ENCODE measurements around the gene VSIG8.

The VSIG8 gene

DNA sequence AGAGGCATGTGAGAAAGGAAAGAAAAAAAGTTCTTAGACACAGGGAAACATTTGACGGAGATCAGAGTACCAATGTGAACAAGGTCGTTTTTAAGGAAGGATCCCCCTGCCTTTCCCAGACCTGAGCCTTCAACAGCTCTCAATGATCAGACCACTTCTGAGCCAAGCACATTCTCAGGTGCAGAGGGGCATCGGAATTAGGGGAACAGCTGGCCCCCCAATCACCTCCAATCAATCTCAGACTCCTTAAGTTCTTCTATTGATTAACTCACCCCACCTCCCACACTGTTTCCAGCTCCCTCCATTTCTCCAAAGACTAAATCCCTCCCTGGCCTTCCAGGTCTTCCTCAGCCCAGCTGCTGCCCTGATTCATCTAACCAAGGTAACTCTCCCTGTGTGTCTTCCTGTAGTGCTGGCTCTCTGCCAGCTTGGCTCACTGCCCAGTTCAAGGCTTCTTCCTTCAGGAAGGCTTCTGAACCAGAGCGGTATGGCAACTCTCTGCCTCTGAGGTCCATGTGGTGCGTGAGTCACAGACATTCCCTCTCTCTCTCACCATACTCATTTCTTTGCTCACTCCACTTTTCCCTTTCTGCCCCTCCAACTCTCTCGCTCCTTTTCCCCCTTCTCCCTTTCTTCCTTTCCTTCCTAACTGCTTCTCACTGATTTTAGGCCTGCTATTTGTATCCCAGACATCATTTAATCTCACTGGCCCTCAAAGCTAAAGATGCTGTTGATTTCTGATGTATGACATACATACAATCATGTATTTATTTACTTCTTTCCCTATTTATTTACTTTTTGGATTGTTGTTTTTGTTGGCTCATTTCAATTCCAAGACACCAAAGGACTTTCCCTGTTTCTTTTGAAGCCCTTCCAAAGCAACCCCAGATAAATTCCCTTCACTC is 19.4 kb upstream of the VSIG8 start:
- H3K27ac ChIP-seq = peak overlapping the region; percentile 66
- TF ChIP-seq, protein P1, sequence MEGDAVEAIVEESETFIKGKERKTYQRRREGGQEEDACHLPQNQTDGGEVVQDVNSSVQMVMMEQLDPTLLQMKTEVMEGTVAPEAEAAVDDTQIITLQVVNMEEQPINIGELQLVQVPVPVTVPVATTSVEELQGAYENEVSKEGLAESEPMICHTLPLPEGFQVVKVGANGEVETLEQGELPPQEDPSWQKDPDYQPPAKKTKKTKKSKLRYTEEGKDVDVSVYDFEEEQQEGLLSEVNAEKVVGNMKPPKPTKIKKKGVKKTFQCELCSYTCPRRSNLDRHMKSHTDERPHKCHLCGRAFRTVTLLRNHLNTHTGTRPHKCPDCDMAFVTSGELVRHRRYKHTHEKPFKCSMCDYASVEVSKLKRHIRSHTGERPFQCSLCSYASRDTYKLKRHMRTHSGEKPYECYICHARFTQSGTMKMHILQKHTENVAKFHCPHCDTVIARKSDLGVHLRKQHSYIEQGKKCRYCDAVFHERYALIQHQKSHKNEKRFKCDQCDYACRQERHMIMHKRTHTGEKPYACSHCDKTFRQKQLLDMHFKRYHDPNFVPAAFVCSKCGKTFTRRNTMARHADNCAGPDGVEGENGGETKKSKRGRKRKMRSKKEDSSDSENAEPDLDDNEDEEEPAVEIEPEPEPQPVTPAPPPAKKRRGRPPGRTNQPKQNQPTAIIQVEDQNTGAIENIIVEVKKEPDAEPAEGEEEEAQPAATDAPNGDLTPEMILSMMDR (conservative IDR thresholded peaks at IDR 0.05) = no peak

- TF ChIP-seq, protein P1 (conservative IDR thresholded peaks at IDR 0.05) = no peak
- no peak overlapping the region; the same call in 1 of the 2 replicates for H3K27ac ChIP-seq
These were observed 18.0 kb upstream of the VSIG8 start for GRCh38 chr1:159880430-159880829.

- TF ChIP-seq, protein P1 (conservative IDR thresholded peaks at IDR 0.05) = no peak
- H3K27ac ChIP-seq = no peak overlapping the region
These were observed 17.5 kb upstream of the VSIG8 start for GRCh38 chr1:159879977-159880376.

DNA sequence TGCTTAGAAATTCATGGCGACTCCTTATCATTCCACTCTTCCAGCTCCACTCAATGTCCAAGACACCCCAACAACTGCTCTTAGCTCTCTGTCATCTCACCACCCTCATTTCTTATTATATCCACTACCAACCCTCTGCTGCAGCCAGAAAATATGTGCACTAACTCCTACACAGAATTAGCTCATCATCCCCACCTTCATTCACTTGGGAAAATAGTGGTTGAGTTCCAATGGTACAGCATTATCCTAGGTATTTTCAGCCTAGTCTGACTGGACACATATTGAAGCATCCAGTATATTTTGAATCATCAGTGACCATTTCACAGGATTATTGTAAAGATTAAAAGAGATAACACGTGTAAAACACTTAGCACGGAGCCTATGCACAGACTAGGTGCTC is 16.7 kb upstream of the VSIG8 start:
- TF ChIP-seq, protein P1 (conservative IDR thresholded peaks at IDR 0.05) = no peak
- H3K27ac ChIP-seq = no peak overlapping the region

DNA sequence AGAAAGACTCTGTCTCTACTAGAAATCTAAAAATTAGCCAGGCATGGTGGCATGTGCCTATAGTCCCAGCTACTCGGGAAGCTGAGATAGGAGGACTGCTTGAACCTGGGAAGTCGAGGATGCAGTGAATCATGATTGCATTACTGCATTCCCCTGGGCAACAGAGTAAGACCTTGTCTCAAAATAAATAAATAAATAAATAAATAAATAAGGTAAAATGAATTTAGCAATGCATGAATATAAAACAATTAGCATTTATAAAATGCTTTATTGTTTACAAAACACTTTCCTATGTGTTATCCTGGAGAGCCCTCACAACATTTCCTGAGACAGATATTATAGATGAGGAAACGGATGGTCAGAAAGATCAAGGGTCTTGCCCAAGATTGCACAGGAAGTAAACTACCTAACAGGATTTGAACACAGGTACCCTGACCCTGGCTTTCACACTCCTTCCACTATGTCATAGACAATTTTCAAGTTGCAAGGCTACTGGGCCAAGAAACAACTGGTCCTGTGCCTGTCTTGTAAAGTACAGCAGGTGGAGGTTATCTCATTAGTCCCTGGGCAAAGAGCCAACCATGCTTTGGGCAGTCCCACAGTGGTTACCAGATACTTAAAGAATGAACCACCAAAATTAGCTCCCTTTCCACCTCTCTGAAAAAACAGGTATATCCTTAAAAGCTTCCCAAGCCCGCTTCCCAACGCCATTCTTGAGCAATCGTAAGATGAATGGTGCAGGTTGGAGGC is 15.4 kb upstream of the VSIG8 start:
- TF ChIP-seq, protein P1 (conservative IDR thresholded peaks at IDR 0.05) = no peak
- no peak overlapping the region for H3K27ac ChIP-seq

GRCh38 chr1:159873530-159874143 is 11.2 kb upstream of the VSIG8 start:
- no peak overlapping the region for H3K27ac ChIP-seq
- TF ChIP-seq, protein P1 (conservative IDR thresholded peaks at IDR 0.05) = no peak

DNA sequence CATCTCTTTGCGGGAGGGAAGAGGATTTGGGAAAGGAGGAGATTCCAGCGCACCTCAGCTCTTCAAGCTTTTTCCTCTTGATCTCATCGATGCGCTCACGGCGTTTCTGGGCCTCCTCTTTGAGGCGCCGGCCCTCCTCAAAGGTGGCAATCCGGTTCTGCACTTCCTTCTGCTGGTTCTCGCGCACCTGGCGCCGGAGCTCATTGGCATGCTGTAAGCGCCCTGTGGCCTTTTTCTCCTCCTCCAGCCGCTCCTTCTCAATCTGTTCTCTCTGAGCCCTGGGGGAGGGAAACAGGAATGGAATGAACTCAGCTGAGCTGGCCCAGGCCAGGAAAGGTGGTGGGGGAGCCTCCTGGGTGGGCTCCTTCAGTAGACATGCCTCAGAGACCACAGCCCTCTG is 10.4 kb upstream of the VSIG8 start:
- TF ChIP-seq, protein P1 (conservative IDR thresholded peaks at IDR 0.05) = no peak
- H3K27ac ChIP-seq = no peak overlapping the region

Measured in VCaP (cell line).